Mesendoderm (in vitro differentiated cells): ENCODE results near the gene CBARP.
A peak's percentile ranks its signal among the peaks of the same experiment; 100 is the strongest.

Source experiments
- DNase-seq: peaks from one replicate; pipeline ENCODE4 v3.0.0; 2013
- H2AK5ac ChIP-seq: 2 replicates; pipeline ENCODE4 v1.6.1; 2013; ENCODE audit warnings: low read length, inconsistent platforms
- H2BK120ac ChIP-seq: 2 replicates; pipeline ENCODE4 v1.6.1; 2013; ENCODE audit warnings: low read depth, mild to moderate bottlenecking, low read length, moderate library complexity, mixed read lengths
- H2BK15ac ChIP-seq: replicated peaks from 2 replicates; pipeline ENCODE4 v1.6.1; 2013; ENCODE audit warnings: low read depth, mild to moderate bottlenecking, moderate library complexity
- H2BK5ac ChIP-seq: 2 replicates; pipeline ENCODE4 v1.6.1; 2013; ENCODE audit warnings: low read length, inconsistent platforms
- H3K18ac ChIP-seq: 2 replicates; pipeline ENCODE4 v1.6.1; 2013; ENCODE audit warnings: mild to moderate bottlenecking, low read length, mixed read lengths
- H3K23ac ChIP-seq: one replicate; pipeline ENCODE4 v1.6.1; 2013; ENCODE audit warnings: low read length
- H3K27ac ChIP-seq: 2 replicates; pipeline ENCODE4 v1.5.1; 2013; ENCODE audit warnings: low read depth, mild to moderate bottlenecking, inconsistent platforms, low read length, moderate library complexity
- H3K27me3 ChIP-seq: 2 replicates; pipeline ENCODE4 v1.6.1; 2013; ENCODE audit warnings: low read length, control low read depth, mild to moderate bottlenecking, inconsistent platforms; ENCODE audit not compliant: insufficient read depth, poor library complexity
- H3K36me3 ChIP-seq: 2 replicates; pipeline ENCODE4 v1.6.1; 2013; ENCODE audit warnings: low read length, inconsistent platforms; ENCODE audit not compliant: control insufficient read depth, insufficient read depth
- H3K4ac ChIP-seq: one replicate; pipeline ENCODE4 v1.6.1; 2013; ENCODE audit warnings: low read depth, mild to moderate bottlenecking, low read length, moderate library complexity
- H3K4me1 ChIP-seq: 2 replicates; pipeline ENCODE4 v1.6.1; 2013; ENCODE audit warnings: low read depth, low read length, inconsistent platforms; ENCODE audit not compliant: control insufficient read depth
- H3K4me2 ChIP-seq: 2 replicates; pipeline ENCODE4 v1.6.1; 2013; ENCODE audit warnings: low read length
- H3K4me3 ChIP-seq: 2 replicates; pipeline ENCODE4 v1.5.1; 2013; ENCODE audit warnings: mild to moderate bottlenecking, low read length
- H3K56ac ChIP-seq: one replicate; pipeline ENCODE4 v1.6.1; 2013; ENCODE audit warnings: low read length
- H3K79me1 ChIP-seq: 2 replicates; pipeline ENCODE4 v1.6.1; 2013; ENCODE audit warnings: low read length, inconsistent platforms
- H3K79me2 ChIP-seq: 2 replicates; pipeline ENCODE4 v1.6.1; 2013; ENCODE audit warnings: mild to moderate bottlenecking, low read length; ENCODE audit not compliant: control insufficient read depth, insufficient read depth
- H3K9ac ChIP-seq: 2 replicates; pipeline ENCODE4 v1.6.1; 2013; ENCODE audit warnings: low read length, inconsistent platforms
- H4K5ac ChIP-seq: one replicate; pipeline ENCODE4 v1.6.1; 2013; ENCODE audit warnings: low read length
- H4K8ac ChIP-seq: one replicate; pipeline ENCODE4 v1.6.1; 2013; ENCODE audit warnings: low read depth, mild to moderate bottlenecking, control low read depth, low read length, moderate library complexity
- WGBS: extraction: QIAGEN DNeasy Blood & Tissue Kit; methylation state at CpG from one replicate; pipeline ENCODE4 v1.1.7; 2013; ENCODE audit warnings: low lambda C conversion rate, missing lambda C conversion rate; ENCODE audit not compliant: insufficient coverage; ENCODE audit errors: extremely low coverage; 5-methylcytosine and 5-hydroxymethylcytosine counted together

CBARP gene

DNA sequence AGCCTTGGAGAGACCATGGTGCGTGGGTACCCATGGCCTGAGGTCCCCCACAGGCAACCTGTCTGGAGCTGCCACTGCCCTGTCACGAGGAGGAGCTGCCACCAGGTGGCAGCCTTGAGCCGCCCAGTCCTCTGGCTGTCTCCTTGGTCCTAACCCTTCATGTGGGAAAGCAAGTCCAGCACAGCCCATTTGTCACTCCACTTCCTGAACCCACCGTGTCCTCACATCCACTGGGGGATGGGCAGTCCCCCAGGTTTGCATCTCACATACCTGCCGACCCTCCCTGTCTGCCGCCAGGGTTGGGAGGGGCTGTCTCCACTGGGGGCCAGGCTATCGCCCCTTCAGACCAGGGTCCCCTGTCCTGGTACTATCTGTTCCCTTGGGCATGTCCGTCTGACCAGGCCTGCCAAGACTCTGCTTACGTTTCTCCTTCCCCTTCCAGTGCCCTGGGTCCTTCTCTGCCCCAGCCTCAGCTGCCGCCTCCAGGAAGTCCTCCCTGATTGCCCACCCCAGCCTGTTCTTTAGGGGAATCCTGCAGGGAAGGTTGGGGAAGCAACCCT is 42.1 kb upstream of the CBARP start:
- Histone ChIP-seq H4K5ac (no peak overlapping the region), H3K23ac (no peak overlapping the region), H3K4me2 (no peak overlapping the region), H3K27me3 (no peaks in the 10 kb centered on the region), H3K18ac (no peak overlapping the region), H2BK120ac (no peak overlapping the region), H4K8ac (no peak overlapping the region), H3K27ac (no peak overlapping the region), H3K79me1 (peaks cover 5% of the 10 kb centered on the region), H2AK5ac (no peak overlapping the region), H2BK5ac (no peak overlapping the region), H2BK15ac (no peak overlapping the region), H3K4me1 (no peaks in the 10 kb centered on the region), H3K9ac (no peak overlapping the region), H3K79me2 (peaks cover 7% of the 10 kb centered on the region), H3K4me3 (no peak overlapping the region), H3K4ac (no peak overlapping the region), H3K36me3 (peaks cover 3% of the 10 kb centered on the region), H3K56ac (no peak overlapping the region)
- peak; percentile 85 for DNase-seq
- WGBS = no CpG with 5 or more reads among the region's 10 CpGs

DNA sequence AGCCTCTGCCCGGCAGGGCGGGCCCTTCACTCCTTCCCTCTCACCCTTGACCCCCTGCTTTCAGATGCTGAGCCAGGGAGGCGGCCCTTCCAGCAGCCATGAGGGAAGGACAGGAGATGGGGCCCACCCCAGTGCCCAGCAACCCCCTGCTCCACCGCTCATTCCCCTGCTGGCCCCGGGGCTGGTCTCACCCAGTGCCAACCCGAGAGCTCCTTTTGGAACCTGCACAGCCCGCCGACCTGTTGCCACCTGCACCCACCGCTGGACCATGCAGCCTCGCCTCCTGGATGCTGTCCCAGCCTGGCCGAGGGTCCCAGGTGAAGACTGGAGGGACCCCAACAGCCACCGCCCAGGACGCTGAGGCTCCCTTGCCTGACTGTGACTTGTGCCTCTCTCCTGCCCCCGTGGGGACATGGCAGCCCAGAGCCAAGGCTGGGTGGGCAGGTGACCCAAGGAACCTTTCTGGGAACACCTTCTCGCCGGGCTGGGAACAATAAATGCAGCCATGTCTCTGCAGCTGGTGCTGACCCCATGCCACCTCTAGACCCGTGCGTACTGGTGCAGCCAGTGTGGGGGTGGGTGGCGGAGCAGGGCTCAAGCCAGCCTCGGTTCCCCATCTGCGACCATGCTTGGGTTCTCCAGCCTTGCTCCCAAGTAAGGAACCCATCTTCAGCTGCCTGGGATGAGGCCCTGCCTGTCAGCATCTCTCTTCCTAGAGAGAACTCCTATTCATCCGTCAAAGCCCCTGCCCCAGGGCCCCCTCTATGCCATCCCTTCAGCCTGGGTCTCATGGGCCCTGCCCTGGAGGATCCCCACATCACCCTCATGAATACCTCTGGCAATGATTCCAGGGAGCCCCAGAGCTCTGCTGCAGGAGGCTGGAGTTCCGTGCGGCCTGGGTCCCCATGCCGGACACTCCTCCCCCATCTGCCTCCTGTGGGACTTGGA is 41.2 kb upstream of the CBARP start:
- Histone ChIP-seq H4K5ac (no peak overlapping the region), H2AK5ac (no peak overlapping the region), H3K9ac (no peak overlapping the region), H2BK120ac (no peak overlapping the region), H3K4me2 (no peak overlapping the region), H2BK15ac (no peak overlapping the region), H3K79me2 (peaks cover 7% of the 10 kb centered on the region), H3K56ac (no peak overlapping the region), H3K79me1 (peaks cover 5% of the 10 kb centered on the region), H2BK5ac (no peak overlapping the region), H3K4me1 (no peaks in the 10 kb centered on the region), H3K23ac (no peak overlapping the region), H4K8ac (no peak overlapping the region), H3K27me3 (no peaks in the 10 kb centered on the region), H3K27ac (no peak overlapping the region), H3K4me3 (no peak overlapping the region), H3K18ac (no peak overlapping the region), H3K4ac (no peak overlapping the region), H3K36me3 (peaks cover 3% of the 10 kb centered on the region)
- no CpG with 5 or more reads among the region's 25 CpGs for WGBS
- DNase-seq = no peak

DNA sequence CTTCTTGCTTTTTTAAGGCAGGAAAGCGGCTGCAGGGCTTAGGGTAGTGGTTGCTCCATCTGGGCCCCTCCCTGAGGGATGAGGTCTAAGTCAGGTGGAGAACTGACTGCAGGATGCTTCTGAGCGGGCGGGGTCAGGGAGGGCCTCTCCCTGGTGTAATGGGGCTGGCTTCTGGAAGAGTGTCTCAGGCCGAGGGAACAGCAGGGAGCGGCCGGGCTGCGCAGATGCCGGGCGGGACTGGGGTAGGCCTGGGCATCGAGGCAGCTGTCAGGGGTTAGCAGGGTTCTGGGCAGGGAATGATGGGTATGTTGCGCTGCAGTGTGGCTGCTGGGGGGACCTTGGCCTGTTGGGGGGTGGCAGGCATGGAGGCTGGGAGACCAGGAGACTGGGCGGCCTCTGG is 40.3 kb upstream of the CBARP start:
- Histone ChIP-seq H3K18ac (no peak overlapping the region), H3K56ac (no peak overlapping the region)

DNA sequence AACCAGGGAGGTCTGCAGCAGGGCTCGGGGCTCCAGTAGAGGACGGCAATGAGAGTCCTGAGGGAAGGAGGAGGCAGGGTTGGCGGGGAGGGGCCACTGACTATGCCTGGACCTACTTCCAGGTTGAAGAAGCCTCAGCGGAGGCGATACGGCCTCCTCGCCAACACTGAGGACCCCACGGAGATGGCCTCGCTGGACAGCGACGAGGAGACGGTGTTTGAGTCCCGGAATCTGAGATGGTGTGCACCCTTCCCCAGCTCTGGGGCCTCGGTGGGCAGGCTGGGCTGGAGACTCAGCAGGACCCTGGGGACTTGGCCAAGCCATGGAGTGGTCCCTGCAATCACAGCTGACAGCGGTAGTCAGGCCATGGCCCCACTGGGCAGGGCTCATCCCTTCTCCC is 39.3 kb upstream of the CBARP start:
- Histone ChIP-seq H3K4me1 (no peaks in the 10 kb centered on the region), H3K79me2 (peaks cover 18% of the 10 kb centered on the region), H3K36me3 (peaks cover 7% of the 10 kb centered on the region), H2BK15ac (no peak overlapping the region), H2BK120ac (no peak overlapping the region), H3K4ac (no peak overlapping the region), H3K79me1 (peaks cover 9% of the 10 kb centered on the region), H2BK5ac (no peak overlapping the region), H3K18ac (no peak overlapping the region), H3K4me2 (no peak overlapping the region), H3K27me3 (no peaks in the 10 kb centered on the region), H4K8ac (no peak overlapping the region), H2AK5ac (no peak overlapping the region), H3K4me3 (no peak overlapping the region), H3K9ac (no peak overlapping the region), H3K23ac (no peak overlapping the region), H4K5ac (no peak overlapping the region), H3K56ac (peak overlapping the region; percentile 91), H3K27ac (no peak overlapping the region)
- no CpG with 5 or more reads among the region's 15 CpGs for WGBS
- DNase-seq = no peak

More for the DNA sequence above, 40.3 kb upstream of the CBARP start:
- H2BK15ac ChIP-seq = no peak overlapping the region
- no peak overlapping the region for H3K4me2 ChIP-seq
- DNase-seq = no peak
- no peak overlapping the region for H3K9ac ChIP-seq
- no peak overlapping the region for H4K5ac ChIP-seq
- H3K36me3 ChIP-seq = peaks cover 3% of the 10 kb centered on the region
- no peaks in the 10 kb centered on the region for H3K4me1 ChIP-seq
- H3K4me3 ChIP-seq = no peak overlapping the region
- H2BK120ac ChIP-seq = no peak overlapping the region
- H4K8ac ChIP-seq = no peak overlapping the region
- H3K23ac ChIP-seq = no peak overlapping the region
- H3K79me2 ChIP-seq = peaks cover 10% of the 10 kb centered on the region
- no peak overlapping the region for H2AK5ac ChIP-seq
- H3K4ac ChIP-seq = no peak overlapping the region
- no peaks in the 10 kb centered on the region for H3K27me3 ChIP-seq
- H3K27ac ChIP-seq = no peak overlapping the region
- H2BK5ac ChIP-seq = no peak overlapping the region
- WGBS = no CpG with 5 or more reads among the region's 12 CpGs
- peaks cover 5% of the 10 kb centered on the region for H3K79me1 ChIP-seq

DNA sequence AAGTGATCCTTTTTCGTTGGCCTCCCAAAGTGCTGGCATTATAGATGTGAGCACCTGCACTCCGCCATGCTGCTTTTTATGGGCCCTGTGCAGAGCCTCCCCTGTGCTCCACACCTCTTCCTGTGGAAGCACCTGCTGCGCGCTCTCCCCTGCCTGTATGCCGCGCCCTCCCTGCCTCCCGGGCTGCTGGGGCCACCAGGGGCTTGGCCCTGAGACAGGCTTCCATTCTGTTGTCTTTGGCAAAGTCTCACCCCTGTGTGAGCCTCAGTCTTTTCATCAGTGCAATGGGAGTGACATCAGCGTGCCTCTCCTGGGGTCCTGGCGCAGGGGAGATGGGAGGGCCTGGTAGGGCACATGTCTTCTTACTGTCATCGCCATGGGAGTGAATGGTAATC is 38.8 kb upstream of the CBARP start:
- DNase-seq = no peak
- Histone ChIP-seq H3K79me1 (peaks cover 10% of the 10 kb centered on the region), H3K9ac (peak overlapping the region; percentile 91), H3K56ac (peak overlapping the region; percentile 91), H2BK15ac (no peak overlapping the region), H3K79me2 (peaks cover 23% of the 10 kb centered on the region), H3K18ac (no peak overlapping the region), H3K27ac (no peak overlapping the region), H3K4me1 (no peaks in the 10 kb centered on the region), H4K8ac (no peak overlapping the region), H3K4me3 (no peak overlapping the region), H4K5ac (no peak overlapping the region), H2BK120ac (no peak overlapping the region), H3K23ac (no peak overlapping the region), H3K4me2 (no peak overlapping the region), H3K36me3 (peaks cover 11% of the 10 kb centered on the region), H3K4ac (no peak overlapping the region), H2BK5ac (no peak overlapping the region), H3K27me3 (no peaks in the 10 kb centered on the region), H2AK5ac (no peak overlapping the region)
- no CpG with 5 or more reads among the region's 10 CpGs for WGBS
